Measurements from ENCODE around the gene PATJ. TPM values are rescaled to one million over a fixed set of nuclear protein-coding genes. Genes with fewer than 3 reads are reported as not detected.
"Not testable (repeated sequence)": the region's sequence is repeated elsewhere in the genome, so short reads cannot be mapped to it uniquely, and the experiment has no call there.

Gene PATJ
- polyA plus RNA-seq, 1 experiment = 3.6 TPM

GRCh38 chr1:61819421-61819820 is 77.1 kb downstream of the PATJ start:
- no peak overlapping the region for H3K27ac ChIP-seq (ENCODE audit: low read depth, low read length)
- H3K27me3 ChIP-seq (ENCODE audit: control insufficient read depth, insufficient read depth, low read length) = no peaks in the 10 kb centered on the region
- no peak for TF ChIP-seq CTCF (IDR thresholded peaks at IDR 0.05; ENCODE audit: low read depth, low read length)
- H3K4me3 ChIP-seq (ENCODE audit: low read depth, low read length) = no peak overlapping the region
- CTCF ChIA-PET = no interaction called here
- no peaks in the 10 kb centered on the region for H3K9me3 ChIP-seq (ENCODE audit: control insufficient read depth, insufficient read depth, low read length)
- no peak for DNase-seq (ENCODE audit: low read depth, low spot score)
- POLR2A ChIA-PET = no interaction called here

- ChIA-PET POLR2A (no interaction called here), CTCF (interaction anchor here (1.0 kb wide), 1 partner anchor 372 kb away, joined by 3 read pairs; no protein-coding TSS in a partner anchor)
- DNase-seq (ENCODE audit: low read depth, low spot score) = no peak
These were observed 83.1 kb downstream of the PATJ start for GRCh38 chr1:61825393-61825792.

GRCh38 chr1:61828805-61829204 is 86.5 kb downstream of the PATJ start:
- ChIA-PET POLR2A (no interaction called here), CTCF (no interaction called here)
- no peaks in the 10 kb centered on the region for H3K27me3 ChIP-seq (ENCODE audit: control insufficient read depth, insufficient read depth, low read length)
- no peak for DNase-seq (ENCODE audit: low read depth, low spot score)
- no peak overlapping the region for H3K27ac ChIP-seq (ENCODE audit: low read depth, low read length)
- no peak overlapping the region for H3K4me3 ChIP-seq (ENCODE audit: low read depth, low read length)
- TF ChIP-seq CTCF (IDR thresholded peaks at IDR 0.05; ENCODE audit: low read depth, low read length) = no peak
- H3K9me3 ChIP-seq (ENCODE audit: control insufficient read depth, insufficient read depth, low read length) = no peaks in the 10 kb centered on the region

More at GRCh38 chr1:61825393-61825792, 83.1 kb downstream of the PATJ start:
- H3K9me3 ChIP-seq (ENCODE audit: control insufficient read depth, insufficient read depth, low read length) = no peaks in the 10 kb centered on the region
- no peaks in the 10 kb centered on the region for H3K27me3 ChIP-seq (ENCODE audit: control insufficient read depth, insufficient read depth, low read length)
- H3K4me3 ChIP-seq (ENCODE audit: low read depth, low read length) = no peak overlapping the region
- no peak for TF ChIP-seq CTCF (IDR thresholded peaks at IDR 0.05; ENCODE audit: low read depth, low read length)
- H3K27ac ChIP-seq (ENCODE audit: low read depth, low read length) = no peak overlapping the region

GRCh38 chr1:61836649-61837048 is 94.4 kb downstream of the PATJ start:
- no peak for TF ChIP-seq CTCF (IDR thresholded peaks at IDR 0.05; ENCODE audit: low read depth, low read length)
- H3K4me3 ChIP-seq (ENCODE audit: low read depth, low read length) = no peak overlapping the region
- CTCF ChIA-PET = no interaction called here
- no peaks in the 10 kb centered on the region for H3K27me3 ChIP-seq (ENCODE audit: control insufficient read depth, insufficient read depth, low read length)
- no peaks in the 10 kb centered on the region for H3K9me3 ChIP-seq (ENCODE audit: control insufficient read depth, insufficient read depth, low read length)
- no peak overlapping the region for H3K27ac ChIP-seq (ENCODE audit: low read depth, low read length)
- no peak for DNase-seq (ENCODE audit: low read depth, low spot score)
- POLR2A ChIA-PET = no interaction called here

- H3K27me3 ChIP-seq (ENCODE audit: control insufficient read depth, insufficient read depth, low read length); DNase-seq (ENCODE audit: low read depth, low spot score); H3K9me3 ChIP-seq (ENCODE audit: control insufficient read depth, insufficient read depth, low read length); POLR2A ChIA-PET; H3K27ac ChIP-seq (ENCODE audit: low read depth, low read length); CTCF ChIA-PET; H3K4me3 ChIP-seq (ENCODE audit: low read depth, low read length): not testable (repeated sequence)
These were observed 95.3 kb downstream of the PATJ start for GRCh38 chr1:61837607-61838006.

GRCh38 chr1:61839679-61840078 is 97.4 kb downstream of the PATJ start:
- Histone ChIP-seq H3K4me3 (ENCODE audit: low read depth, low read length) (no peak overlapping the region), H3K27ac (ENCODE audit: low read depth, low read length) (no peak overlapping the region), H3K9me3 (ENCODE audit: control insufficient read depth, insufficient read depth, low read length) (no peaks in the 10 kb centered on the region), H3K27me3 (ENCODE audit: control insufficient read depth, insufficient read depth, low read length) (no peaks in the 10 kb centered on the region)
- CTCF ChIA-PET = interaction anchor here (1.0 to 1.3 kb wide), 2 partner anchors 14 to 790 kb away, joined by 4 to 6 read pairs; no protein-coding TSS in a partner anchor
- POLR2A ChIA-PET = interaction anchor here (0.7 kb wide), 1 partner anchor 9 kb away, joined by 3 read pairs; no protein-coding TSS in a partner anchor
- DNase-seq (ENCODE audit: low read depth, low spot score) = no peak
- no peak for TF ChIP-seq CTCF (IDR thresholded peaks at IDR 0.05; ENCODE audit: low read depth, low read length)
